GM19455 (cell line): ENCODE measurements around the gene PIP4K2A.
"Not testable (repeated sequence)": the region's sequence is repeated elsewhere in the genome, so short reads cannot be mapped to it uniquely, and the experiment has no call there.

Source experiments
- ATAC-seq: cut with Tn5 transposase; IDR thresholded peaks from one replicate; pipeline ENCODE4 v1.9.1; 2021; ENCODE audit not compliant: unreplicated experiment

PIP4K2A gene

GRCh38 chr10:22531441-22531840 lies 182.9 kb downstream of the PIP4K2A start:
- no peak for ATAC-seq

GRCh38 chr10:22531008-22531407 lies 183.4 kb downstream of the PIP4K2A start:
- no peak for ATAC-seq

- no peak for ATAC-seq
Observed at GRCh38 chr10:22527520-22527919, 186.9 kb downstream of the PIP4K2A start.

- not testable (repeated sequence) for ATAC-seq
Observed at GRCh38 chr10:22524333-22524732, 190.0 kb downstream of the PIP4K2A start.

GRCh38 chr10:22520645-22521044 lies 193.7 kb downstream of the PIP4K2A start:
- not testable (repeated sequence) for ATAC-seq

- no peak for ATAC-seq
Observed at GRCh38 chr10:22518167-22518724, 196.1 kb downstream of the PIP4K2A start.

GRCh38 chr10:22515009-22515408 lies 199.4 kb downstream of the PIP4K2A start:
- no peak for ATAC-seq

- not testable (repeated sequence) for ATAC-seq
Observed at GRCh38 chr10:22514414-22514758, 200.0 kb downstream of the PIP4K2A start.

GRCh38 chr10:22513483-22514413 lies 200.6 kb downstream of the PIP4K2A start:
- not testable (repeated sequence) for ATAC-seq

GRCh38 chr10:22512015-22512414 lies 202.4 kb downstream of the PIP4K2A start:
- not testable (repeated sequence) for ATAC-seq

GRCh38 chr10:22508214-22508613 lies 206.2 kb downstream of the PIP4K2A start:
- ATAC-seq: not testable (repeated sequence)

GRCh38 chr10:22505911-22506685 lies 208.3 kb downstream of the PIP4K2A start:
- ATAC-seq: no peak

- no peak for ATAC-seq
Observed at GRCh38 chr10:22504766-22505165, 209.6 kb downstream of the PIP4K2A start.

- no peak for ATAC-seq
Observed at GRCh38 chr10:22503315-22504088, 210.9 kb downstream of the PIP4K2A start.

GRCh38 chr10:22501863-22502262 lies 212.5 kb downstream of the PIP4K2A start:
- no peak for ATAC-seq

GRCh38 chr10:22501413-22501812 lies 213.0 kb downstream of the PIP4K2A start:
- ATAC-seq: no peak

GRCh38 chr10:22500656-22501340 lies 213.6 kb downstream of the PIP4K2A start:
- ATAC-seq: no peak

GRCh38 chr10:22499973-22500372 lies 214.4 kb downstream of the PIP4K2A start:
- ATAC-seq: not testable (repeated sequence)

- no peak for ATAC-seq
Observed at GRCh38 chr10:22495396-22495795, 219.0 kb downstream of the PIP4K2A start.

GRCh38 chr10:22494007-22494406 lies 220.4 kb downstream of the PIP4K2A start:
- no peak for ATAC-seq
